PC-3 (cell line): ENCODE results near the gene CTNNA3. TPM values are rescaled to one million over a fixed set of nuclear protein-coding genes. Genes with fewer than 3 reads are reported as not detected.

ENCODE experiments used
- ATAC-seq: fragments of 200-7000 bp; cut with Tn5 transposase; 2 replicates; pipeline ENCODE4 v1.9.1; 2020; ENCODE audit warnings: mild to moderate bottlenecking, moderate library complexity
- BruUV-seq: library from RNA; stranded (reverse); fragments of 400-500 nt; replicated peaks from 2 replicates; lab custom pipeline; 2021; lab: Mats Ljungman, UMichigan
- CTCF ChIA-PET: fragments of 300-600 bp; sonication (Branson Sonifier 250); formaldehyde crosslinking; loops from one replicate; lab custom pipeline; 2022; ENCODE audit warnings: antibody characterized with exemption; lab: Charles Lee
- POLR2A ChIA-PET: fragments of 300-600 bp; sonication (Branson Sonifier 250); formaldehyde crosslinking; loops from one replicate; lab custom pipeline; 2022; ENCODE audit warnings: antibody characterized with exemption; ENCODE audit not compliant: unreplicated experiment; lab: Charles Lee
- DNase-seq: peaks from one replicate; pipeline ENCODE4 v3.0.0-alpha.2; 2015
- H2AFZ ChIP-seq: fragments of 300-600 bp; sonication (generic); 2 replicates; pipeline ENCODE4 v1.6.0; 2016; ENCODE audit warnings: antibody characterized with exemption, low read length
- H3F3A ChIP-seq: fragments of 300-600 bp; sonication (generic); one replicate; pipeline ENCODE4 v1.6.0; 2017; ENCODE audit warnings: antibody characterized with exemption, low read length, control low read depth, mild to moderate bottlenecking; ENCODE audit not compliant: unreplicated experiment
- H3K27ac ChIP-seq: fragments of 300-600 bp; sonication (generic); 2 replicates; pipeline ENCODE4 v1.5.1; 2016; ENCODE audit warnings: mild to moderate bottlenecking, low read length
- H3K27me3 ChIP-seq: fragments of 300-600 bp; sonication (generic); 2 replicates; pipeline ENCODE4 v1.6.1; 2016; ENCODE audit warnings: low read length, mixed read lengths
- H3K36me3 ChIP-seq: fragments of 300-600 bp; sonication (generic); 2 replicates; pipeline ENCODE4 v1.6.1; 2016; ENCODE audit warnings: low read depth, mixed run types, low read length, mixed read lengths
- H3K4me1 ChIP-seq: fragments of 300-600 bp; sonication (generic); 2 replicates; pipeline ENCODE4 v1.5.1; 2016; ENCODE audit warnings: low read length; ENCODE audit not compliant: insufficient read depth
- H3K4me2 ChIP-seq: fragments of 300-600 bp; sonication (generic); 2 replicates; pipeline ENCODE4 v1.6.0; 2016; ENCODE audit warnings: low read length
- H3K4me3 ChIP-seq: fragments of 300-600 bp; sonication (generic); 2 replicates; pipeline ENCODE4 v1.5.1; 2016; ENCODE audit warnings: mild to moderate bottlenecking, low read length, mixed read lengths
- H3K79me2 ChIP-seq: fragments of 300-600 bp; sonication (generic); 2 replicates; pipeline ENCODE4 v1.6.1; 2017; ENCODE audit warnings: low read length, mixed read lengths
- H3K9ac ChIP-seq: fragments of 300-600 bp; sonication (generic); 2 replicates; pipeline ENCODE4 v1.6.0; 2016; ENCODE audit warnings: mild to moderate bottlenecking, low read length
- H3K9me2 ChIP-seq: fragments of 300-600 bp; sonication (generic); replicated peaks from 2 replicates; pipeline ENCODE4 v1.6.1; 2016; ENCODE audit warnings: mixed run types, low read length, mixed read lengths
- H3K9me3 ChIP-seq: fragments of 300-600 bp; sonication (generic); 2 replicates; pipeline ENCODE4 v1.6.1; 2016; ENCODE audit warnings: low read length, mixed read lengths
- H4K20me1 ChIP-seq: fragments of 300-600 bp; sonication (generic); 2 replicates; pipeline ENCODE4 v1.6.1; 2016; ENCODE audit warnings: low read length, mixed read lengths
- EZH2 ChIP-seq: fragments of 300-600 bp; sonication (generic); IDR thresholded peaks from one replicate; pipeline ENCODE4 v1.6.1; 2017; ENCODE audit warnings: antibody characterized with exemption, mild to moderate bottlenecking, low read length; ENCODE audit not compliant: unreplicated experiment
- EZH2phosphoT487 ChIP-seq: fragments of 300-600 bp; sonication (generic); IDR thresholded peaks from 2 replicates; pipeline ENCODE4 v1.6.1; 2018; ENCODE audit warnings: mild to moderate bottlenecking, antibody characterized with exemption, low read length, borderline replicate concordance
- intact Hi-C: fragments of 100-400 bp; cut with micrococcal nuclease; formaldehyde crosslinking; loops from 2 replicates; pipeline ENCODE4 v1.9.0; 2023
- total RNA-seq: library from RNA; depleted of rRNA; stranded (reverse); fragments of >200 nt; gene quantifications from 2 replicates; pipeline ENCODE4 v1.2.3, GENCODE V29; 2014
- TF ChIP-seq, protein P1 (sequence below): fragments of 300-600 bp; sonication (generic); conservative IDR thresholded peaks from 2 replicates; pipeline ENCODE4 v1.5.1; 2017; ENCODE audit warnings: antibody characterized with exemption, low read depth, mild to moderate bottlenecking, low read length

Gene CTNNA3
- total RNA-seq, 1 experiment from 2014 or later: 1.9 TPM

DNA sequence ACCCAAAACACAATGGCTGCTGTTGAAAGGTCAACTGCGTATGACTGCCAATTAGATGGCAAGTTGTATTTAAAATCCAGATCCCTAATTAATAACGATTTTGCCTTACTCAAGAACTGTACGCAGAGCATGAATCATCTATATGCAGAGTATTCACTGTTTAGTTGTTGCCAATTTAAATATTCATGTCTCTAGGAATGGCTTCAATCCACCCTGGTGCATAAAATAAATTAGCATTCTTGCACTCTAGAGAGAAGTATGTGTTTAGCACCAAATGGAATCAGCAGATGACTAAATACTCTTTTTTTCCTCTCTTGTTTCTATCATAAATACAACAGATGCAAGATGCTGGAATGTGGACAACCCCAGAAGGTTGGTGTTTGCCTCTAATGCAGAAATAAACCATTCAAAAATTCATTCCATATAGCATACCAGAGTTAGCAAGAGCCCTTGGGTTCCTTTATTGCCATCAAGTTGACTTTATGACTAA lies 449.9 kb downstream of the CTNNA3 start:
- Histone ChIP-seq H3K27ac (no peak overlapping the region), H3K9me3 (no peaks in the 10 kb centered on the region), H3K9me2 (no peaks in the 10 kb centered on the region), H3K4me3 (no peak overlapping the region), H3K4me2 (no peak overlapping the region), H4K20me1 (no peaks in the 10 kb centered on the region), H3K9ac (no peak overlapping the region), H2AFZ (no peak overlapping the region), H3K36me3 (no peaks in the 10 kb centered on the region), H3K4me1 (no peaks in the 10 kb centered on the region), H3K79me2 (no peaks in the 10 kb centered on the region), H3K27me3 (peaks cover 72% of the 10 kb centered on the region), H3F3A (no peaks in the 10 kb centered on the region)
- CTCF ChIA-PET: no interaction called here
- DNase-seq (no peak), ATAC-seq (no peak)
- TF ChIP-seq, protein P1, sequence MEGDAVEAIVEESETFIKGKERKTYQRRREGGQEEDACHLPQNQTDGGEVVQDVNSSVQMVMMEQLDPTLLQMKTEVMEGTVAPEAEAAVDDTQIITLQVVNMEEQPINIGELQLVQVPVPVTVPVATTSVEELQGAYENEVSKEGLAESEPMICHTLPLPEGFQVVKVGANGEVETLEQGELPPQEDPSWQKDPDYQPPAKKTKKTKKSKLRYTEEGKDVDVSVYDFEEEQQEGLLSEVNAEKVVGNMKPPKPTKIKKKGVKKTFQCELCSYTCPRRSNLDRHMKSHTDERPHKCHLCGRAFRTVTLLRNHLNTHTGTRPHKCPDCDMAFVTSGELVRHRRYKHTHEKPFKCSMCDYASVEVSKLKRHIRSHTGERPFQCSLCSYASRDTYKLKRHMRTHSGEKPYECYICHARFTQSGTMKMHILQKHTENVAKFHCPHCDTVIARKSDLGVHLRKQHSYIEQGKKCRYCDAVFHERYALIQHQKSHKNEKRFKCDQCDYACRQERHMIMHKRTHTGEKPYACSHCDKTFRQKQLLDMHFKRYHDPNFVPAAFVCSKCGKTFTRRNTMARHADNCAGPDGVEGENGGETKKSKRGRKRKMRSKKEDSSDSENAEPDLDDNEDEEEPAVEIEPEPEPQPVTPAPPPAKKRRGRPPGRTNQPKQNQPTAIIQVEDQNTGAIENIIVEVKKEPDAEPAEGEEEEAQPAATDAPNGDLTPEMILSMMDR: 0 out of 2 replicates have a peak, but pooled peaks have one; percentile 18
- TF ChIP-seq EZH2: no peak
- POLR2A ChIA-PET: no interaction called here
- intact Hi-C loops: no loop called here
- no TSS peak for BruUV-seq

DNA sequence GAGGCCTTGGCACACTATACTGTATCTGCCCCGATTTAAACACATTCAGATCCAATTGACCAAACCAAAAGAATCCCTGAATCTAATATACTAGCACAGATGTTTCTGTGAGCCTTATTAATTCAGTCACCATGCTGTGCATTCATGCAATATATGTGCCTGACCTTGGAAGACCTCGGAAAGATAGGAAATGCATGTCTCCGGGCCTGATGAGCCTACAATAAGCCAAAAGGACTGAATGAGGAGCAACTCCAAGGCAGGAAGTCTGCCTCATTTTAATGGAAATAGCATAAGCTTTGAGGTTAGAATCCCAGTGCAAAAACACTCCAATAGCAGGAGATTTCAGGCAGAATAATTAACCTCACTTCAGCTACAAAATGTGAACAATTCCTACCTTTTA lies 453.5 kb downstream of the CTNNA3 start:
- Histone ChIP-seq H3K36me3 (no peaks in the 10 kb centered on the region), H3K27ac (no peak overlapping the region), H3K9ac (no peak overlapping the region), H2AFZ (no peak overlapping the region), H3F3A (no peaks in the 10 kb centered on the region), H3K4me2 (no peak overlapping the region), H4K20me1 (no peaks in the 10 kb centered on the region), H3K27me3 (peaks cover 89% of the 10 kb centered on the region), H3K4me1 (no peaks in the 10 kb centered on the region), H3K9me2 (no peaks in the 10 kb centered on the region), H3K4me3 (no peak overlapping the region), H3K9me3 (no peaks in the 10 kb centered on the region), H3K79me2 (no peaks in the 10 kb centered on the region)
- ATAC-seq: no peak
- CTCF ChIA-PET: no interaction called here
- POLR2A ChIA-PET: interaction anchor here (0.6 kb wide), 1 partner anchor 13 kb away, joined by 6 read pairs; no protein-coding TSS in a partner anchor
- no peak for DNase-seq
- TF ChIP-seq EZH2phosphoT487 (no peak), EZH2 (no peak)
- TF ChIP-seq, protein P1: no peak
- intact Hi-C loops: no loop called here
- no TSS peak for BruUV-seq

DNA sequence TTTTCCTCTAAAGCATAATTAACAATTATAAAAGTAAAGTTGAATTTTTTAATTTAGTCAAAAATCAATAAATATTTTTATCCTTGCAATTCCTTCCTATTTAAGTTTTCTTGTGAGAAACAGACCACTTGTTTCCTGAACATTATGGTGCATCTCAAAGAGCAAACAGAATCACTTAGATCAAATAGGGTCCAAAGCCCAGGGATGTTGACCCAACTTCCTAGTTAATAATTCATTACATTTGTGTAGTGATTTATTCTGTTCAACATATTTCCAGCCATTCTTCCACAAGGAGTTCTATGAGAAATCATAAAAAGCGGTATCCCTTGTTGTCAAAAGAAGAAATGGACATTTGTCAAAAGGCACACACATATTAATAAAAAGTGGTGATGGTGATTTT lies 454.5 kb downstream of the CTNNA3 start:
- Histone ChIP-seq H3K4me3 (no peak overlapping the region), H3F3A (no peaks in the 10 kb centered on the region), H3K4me1 (no peaks in the 10 kb centered on the region), H3K9me3 (no peaks in the 10 kb centered on the region), H3K36me3 (no peaks in the 10 kb centered on the region), H4K20me1 (no peaks in the 10 kb centered on the region), H2AFZ (no peak overlapping the region), H3K79me2 (no peaks in the 10 kb centered on the region), H3K27me3 (peaks cover 80% of the 10 kb centered on the region), H3K9me2 (no peaks in the 10 kb centered on the region), H3K9ac (no peak overlapping the region), H3K27ac (no peak overlapping the region), H3K4me2 (no peak overlapping the region)
- ATAC-seq (no peak), DNase-seq (no peak)
- CTCF ChIA-PET: no interaction called here
- no TSS peak for BruUV-seq
- TF ChIP-seq EZH2phosphoT487 (no peak), EZH2 (no peak)
- TF ChIP-seq, protein P1: no peak
- POLR2A ChIA-PET: no interaction called here
- intact Hi-C loops: no loop called here
